ENCODE data around the gene KRABD2.

The KRABD2 gene

GRCh38 chr17:8339540-8339939 is 37.0 kb downstream of the KRABD2 start, which contains the start of gene ODF4:
TSS of gene ODF4 (plus strand) at chr17:8339840. CDS start at chr17:8340052, 212 bp downstream.
- no peaks in the 10 kb centered on the region for H3K9me3 ChIP-seq (ENCODE audit: low read length)
- no peak within 1 kb of the TSS for H3K4me2 ChIP-seq (ENCODE audit: low read length)
- no peak within 1 kb of the TSS for H3K4me3 ChIP-seq (ENCODE audit: low read depth, low read length, poor library complexity, severe bottlenecking)
- ChIA-PET POLR2A (interaction anchor here (0.9 kb wide), 1 partner anchor 44 kb away, joined by 3 read pairs; the partner anchor contains the start of gene SLC25A35), CTCF (ENCODE audit: unreplicated experiment) (no interaction called here)
- no TSS peak for BruUV-seq (replicated peaks)
- DNase-seq (ENCODE audit: low spot score), result no peak
- H3K79me2 ChIP-seq (ENCODE audit: insufficient read depth, low read depth, low read length), result no peaks in the 10 kb centered on the region
- no peak within 1 kb of the TSS for H3K27ac ChIP-seq (ENCODE audit: low read depth, low read length, poor library complexity, severe bottlenecking)
- H2AFZ ChIP-seq (ENCODE audit: low read length), result no peak within 1 kb of the TSS
- intact Hi-C loops (cut with micrococcal nuclease; ENCODE audit: unreplicated experiment), result no loop called here
- TF ChIP-seq EZH2phosphoT487 (IDR thresholded peaks at IDR 0.05; ENCODE audit: borderline replicate concordance, low read depth, low read length) (no peak), CTCF (conservative IDR thresholded peaks at IDR 0.05; ENCODE audit: low read length) (no peak)
- no peaks in the 10 kb centered on the region for H3K9me2 ChIP-seq (ENCODE audit: insufficient read depth, low read length)
- no peaks in the 10 kb centered on the region for H3K4me1 ChIP-seq (ENCODE audit: insufficient read depth, low read length, poor library complexity, severe bottlenecking)
- no peaks in the 10 kb centered on the region for H3K36me3 ChIP-seq (ENCODE audit: insufficient read depth, low read length)
- no peaks in the 10 kb centered on the region for H4K20me1 ChIP-seq (ENCODE audit: insufficient read depth, low read length)

- no peak overlapping the region for H2AFZ ChIP-seq (ENCODE audit: low read length)
These were observed 37.8 kb downstream of the KRABD2 start for GRCh38 chr17:8338753-8339140.

More at GRCh38 chr17:8338753-8339140, 37.8 kb downstream of the KRABD2 start:
- TF ChIP-seq CTCF (conservative IDR thresholded peaks at IDR 0.05; ENCODE audit: low read length) (no peak), EZH2phosphoT487 (IDR thresholded peaks at IDR 0.05; ENCODE audit: borderline replicate concordance, low read depth, low read length) (no peak)
- no peaks in the 10 kb centered on the region for H3K79me2 ChIP-seq (ENCODE audit: insufficient read depth, low read depth, low read length)
- no peaks in the 10 kb centered on the region for H3K36me3 ChIP-seq (ENCODE audit: insufficient read depth, low read length)
- no TSS peak for BruUV-seq (replicated peaks)
- no peak for DNase-seq (ENCODE audit: low spot score)
- no peaks in the 10 kb centered on the region for H4K20me1 ChIP-seq (ENCODE audit: insufficient read depth, low read length)
- intact Hi-C loops (cut with micrococcal nuclease; ENCODE audit: unreplicated experiment), result no loop called here
- H3K27ac ChIP-seq (ENCODE audit: low read depth, low read length, poor library complexity, severe bottlenecking), result no peak overlapping the region
- ChIA-PET CTCF (ENCODE audit: unreplicated experiment) (no interaction called here), POLR2A (interaction anchor here (0.9 to 1.1 kb wide), 3 partner anchors 8 to 310 kb away, joined by 3 read pairs; no protein-coding TSS in a partner anchor)
- H3K4me3 ChIP-seq (ENCODE audit: low read depth, low read length, poor library complexity, severe bottlenecking), result no peak overlapping the region
- no peaks in the 10 kb centered on the region for H3K9me2 ChIP-seq (ENCODE audit: insufficient read depth, low read length)
- no peaks in the 10 kb centered on the region for H3K4me1 ChIP-seq (ENCODE audit: insufficient read depth, low read length, poor library complexity, severe bottlenecking)
- no peaks in the 10 kb centered on the region for H3K9me3 ChIP-seq (ENCODE audit: low read length)
- H3K4me2 ChIP-seq (ENCODE audit: low read length), result no peak overlapping the region

Measured in OCI-LY7 (cell line).